Measurements from ENCODE around the gene RER1.

- TF ChIP-seq CTCF (IDR thresholded peaks at IDR 0.05; ENCODE audit: low read length) (no peak), EZH2 (optimal IDR thresholded peaks at IDR 0.05; ENCODE audit: low read depth, low read length) (no peak)
Observed at GRCh38 chr1:2452201-2452931, 60.7 kb downstream of the RER1 start.
